ENCODE results near the gene SNRPE.

SNRPE gene

GRCh38 chr1:203871114-203871880, 9.9 kb downstream of the SNRPE start:
- no peaks in the 10 kb centered on the region for H3K27me3 ChIP-seq (ENCODE audit: insufficient read depth, low read length, poor library complexity, severe bottlenecking)
- H3K9ac ChIP-seq (ENCODE audit: low read depth, low read length, poor library complexity, severe bottlenecking), result peak overlapping the region; percentile 12
- peaks cover 12% of the 10 kb centered on the region for H4K20me1 ChIP-seq (ENCODE audit: insufficient read depth, low read length, poor library complexity, severe bottlenecking)
- H3K9me3 ChIP-seq (ENCODE audit: insufficient read depth, low read depth, low read length), result no peaks in the 10 kb centered on the region
- H3K4me3 ChIP-seq (ENCODE audit: low read length, poor library complexity, severe bottlenecking), result no peak overlapping the region
- H3F3A ChIP-seq (ENCODE audit: low read depth), result peaks cover 10% of the 10 kb centered on the region; the same call in 1 of the 2 replicates
- H3K4me1 ChIP-seq (ENCODE audit: insufficient read depth, low read length, poor library complexity, severe bottlenecking), result peaks cover 6% of the 10 kb centered on the region
- TF ChIP-seq CTCF (conservative IDR thresholded peaks at IDR 0.05; ENCODE audit: low read length) (peak; percentile 100), EZH2phosphoT487 (IDR thresholded peaks at IDR 0.05; ENCODE audit: borderline replicate concordance) (no peak)
- no peak overlapping the region for H2AFZ ChIP-seq (ENCODE audit: low read length)
- peak overlapping the region; percentile 19 for H3K4me2 ChIP-seq (ENCODE audit: low read depth, low read length, poor library complexity, severe bottlenecking)
- H3K36me3 ChIP-seq (ENCODE audit: insufficient read depth, low read length), result peaks cover 41% of the 10 kb centered on the region
- peaks cover 10% of the 10 kb centered on the region; the same call in 1 of the 2 replicates for H3K79me2 ChIP-seq (ENCODE audit: insufficient read depth, low read length)
- no peaks in the 10 kb centered on the region for H3K9me2 ChIP-seq (replicated peaks; ENCODE audit: low read depth, low read length)

- Histone ChIP-seq H2AFZ (ENCODE audit: low read length) (no peak overlapping the region), H4K20me1 (ENCODE audit: insufficient read depth, low read length, poor library complexity, severe bottlenecking) (peaks cover 10% of the 10 kb centered on the region), H3K36me3 (ENCODE audit: insufficient read depth, low read length) (peaks cover 28% of the 10 kb centered on the region), H3F3A (ENCODE audit: low read depth) (peaks cover 10% of the 10 kb centered on the region; the same call in 1 of the 2 replicates), H3K9me2 (replicated peaks; ENCODE audit: low read depth, low read length) (no peaks in the 10 kb centered on the region), H3K4me1 (ENCODE audit: insufficient read depth, low read length, poor library complexity, severe bottlenecking) (peaks cover 6% of the 10 kb centered on the region), H3K4me3 (ENCODE audit: low read length, poor library complexity, severe bottlenecking) (no peak overlapping the region), H3K9me3 (ENCODE audit: insufficient read depth, low read depth, low read length) (no peaks in the 10 kb centered on the region), H3K9ac (ENCODE audit: low read depth, low read length, poor library complexity, severe bottlenecking) (no peak overlapping the region), H3K27me3 (ENCODE audit: insufficient read depth, low read length, poor library complexity, severe bottlenecking) (no peaks in the 10 kb centered on the region), H3K79me2 (ENCODE audit: insufficient read depth, low read length) (peaks cover 2% of the 10 kb centered on the region; the same call in 1 of the 2 replicates), H3K4me2 (ENCODE audit: low read depth, low read length, poor library complexity, severe bottlenecking) (no peak overlapping the region)
- TF ChIP-seq EZH2phosphoT487 (IDR thresholded peaks at IDR 0.05; ENCODE audit: borderline replicate concordance), result no peak
- no peak for TF ChIP-seq CTCF (conservative IDR thresholded peaks at IDR 0.05; ENCODE audit: low read length)
Observed at GRCh38 chr1:203873094-203873493, 11.7 kb downstream of the SNRPE start.

GRCh38 chr1:203878422-203878821, 17.0 kb downstream of the SNRPE start:
- no peaks in the 10 kb centered on the region for H4K20me1 ChIP-seq (ENCODE audit: insufficient read depth, low read length, poor library complexity, severe bottlenecking)
- no peaks in the 10 kb centered on the region for H3K4me1 ChIP-seq (ENCODE audit: insufficient read depth, low read length, poor library complexity, severe bottlenecking)
- H3K36me3 ChIP-seq (ENCODE audit: insufficient read depth, low read length), result 0 out of 2 replicates have a peak, but pooled peaks cover 2% of the 10 kb centered on the region

More at GRCh38 chr1:203878422-203878821, 17.0 kb downstream of the SNRPE start:
- Histone ChIP-seq H3K9me2 (replicated peaks; ENCODE audit: low read depth, low read length) (no peaks in the 10 kb centered on the region), H3K27me3 (ENCODE audit: insufficient read depth, low read length, poor library complexity, severe bottlenecking) (no peaks in the 10 kb centered on the region), H3F3A (ENCODE audit: low read depth) (no peaks in the 10 kb centered on the region), H3K9me3 (ENCODE audit: insufficient read depth, low read depth, low read length) (no peaks in the 10 kb centered on the region), H3K4me2 (ENCODE audit: low read depth, low read length, poor library complexity, severe bottlenecking) (no peak overlapping the region), H3K9ac (ENCODE audit: low read depth, low read length, poor library complexity, severe bottlenecking) (no peak overlapping the region), H2AFZ (ENCODE audit: low read length) (no peak overlapping the region), H3K4me3 (ENCODE audit: low read length, poor library complexity, severe bottlenecking) (no peak overlapping the region), H3K79me2 (ENCODE audit: insufficient read depth, low read length) (no peaks in the 10 kb centered on the region)
- no peak for TF ChIP-seq EZH2phosphoT487 (IDR thresholded peaks at IDR 0.05; ENCODE audit: borderline replicate concordance)
- no peak for TF ChIP-seq CTCF (conservative IDR thresholded peaks at IDR 0.05; ENCODE audit: low read length)

Measured in Loucy (cell line).